ENCODE data around the gene ARG2. TPM values are rescaled to one million over a fixed set of nuclear protein-coding genes. Genes with fewer than 3 reads are reported as not detected.

The ARG2 gene
- polyA plus RNA-seq, 3 donors = 0.13 to 0.46 (median 0.33) TPM

- Histone ChIP-seq H3K36me3 (replicated peaks in 1 of 2; ENCODE audit: control insufficient read depth in 1 of 2, insufficient read depth in 2 of 2, low read length in 2 of 2) (peaks cover 15 to 24% of the 10 kb centered on the region in 2 donors), H3K4me1 (ENCODE audit: control insufficient read depth in 1 of 2, insufficient read depth in 2 of 2, low read length in 2 of 2) (peaks cover 20 to 33% of the 10 kb centered on the region in 2 donors), H3K79me2 (ENCODE audit: insufficient read depth, low read length) (peaks cover 15% of the 10 kb centered on the region), H3K27ac (ENCODE audit: low read depth in 1 of 2, low read length in 2 of 2) (peak within 1 kb of the TSS; percentile 5 to 68), H3K9ac (ENCODE audit: insufficient read depth, low read length, poor library complexity, severe bottlenecking) (peak within 1 kb of the TSS; percentile 65), H2AFZ (ENCODE audit: insufficient read depth, low read depth, low read length, poor library complexity, severe bottlenecking) (peak within 1 kb of the TSS; percentile 84), H3K27me3 (ENCODE audit: control insufficient read depth in 2 of 2, insufficient read depth in 2 of 2, low read length in 2 of 2) (no peaks in the 10 kb centered on the region), H4K20me1 (ENCODE audit: insufficient read depth, low read length) (peaks cover 6% of the 10 kb centered on the region), H3K4me3 (replicated peaks in 1 of 3; ENCODE audit: low read depth in 2 of 3, low read length in 3 of 3) (peak within 1 kb of the TSS; percentile 71 to 85 (median 72)), H3K4me2 (replicated peaks; ENCODE audit: extremely low read depth, low read length, poor library complexity, severe bottlenecking) (peak within 1 kb of the TSS; percentile 90), H3K9me3 (replicated peaks in 1 of 2; ENCODE audit: control insufficient read depth in 1 of 2, insufficient read depth in 1 of 2, low read length in 2 of 2) (no peaks in the 10 kb centered on the region)
- peak; percentile 84 to 87 (median 84) for DNase-seq
- 2% methylated on average over 24 of the region's 25 CpGs for WGBS (ENCODE audit: insufficient coverage)
- peaks cover 28% of the 10 kb centered on the region for H3K4me1 Mint-ChIP-seq
- H3K36me3 Mint-ChIP-seq = peaks cover 19 to 24% of the 10 kb centered on the region in 2 donors
- no peak for TF ChIP-seq CTCF (IDR thresholded peaks at IDR 0.05)
- intact Hi-C loops (cut with micrococcal nuclease) = loop anchor here in 1 of 2 donors (5.0 kb wide), 1 partner anchor 122 kb away; the partner anchor contains the start of genes RAD51B and ZFYVE26
- H3K27ac Mint-ChIP-seq = peak within 1 kb of the TSS; percentile 69 to 93 (median 88)
- H3K27me3 Mint-ChIP-seq (ENCODE audit: low read depth in 3 of 3) = peaks cover 0 to 6% (median 2%) of the 10 kb centered on the region in 3 donors
- H3K9me3 Mint-ChIP-seq = peaks cover 0 to 4% (median 0%) of the 10 kb centered on the region in 7 donors
- peak within 1 kb of the TSS; percentile 94 for H3K4me3 Mint-ChIP-seq
These were observed 75.8 kb downstream of the ARG2 start, which contains the start of gene RDH11 for GRCh38 chr14:67695394-67695949. Gene RDH11 (minus strand): TSS chr14:67695764. CDS start chr14:67695703, 61 bp downstream.

- no peak overlapping the region for H3K4me3 ChIP-seq (replicated peaks in 1 of 3; ENCODE audit: low read depth in 2 of 3, low read length in 3 of 3)
- Mint-ChIP-seq H3K27me3 (ENCODE audit: low read depth in 3 of 3) (peaks cover 0 to 6% (median 2%) of the 10 kb centered on the region in 3 donors), H3K36me3 (peaks cover 5 to 9% of the 10 kb centered on the region in 2 donors), H3K9me3 (peaks cover 0 to 4% (median 0%) of the 10 kb centered on the region in 7 donors), H3K4me1 (peaks cover 35% of the 10 kb centered on the region), H3K4me3 (no peak overlapping the region), H3K27ac (peak overlapping the region in 5 of 7 donors; percentile 18 to 82 (median 60))
- H3K27me3 ChIP-seq (ENCODE audit: control insufficient read depth in 2 of 2, insufficient read depth in 2 of 2, low read length in 2 of 2) = no peaks in the 10 kb centered on the region
- H4K20me1 ChIP-seq (ENCODE audit: insufficient read depth, low read length) = peaks cover 6% of the 10 kb centered on the region
- H2AFZ ChIP-seq (ENCODE audit: insufficient read depth, low read depth, low read length, poor library complexity, severe bottlenecking) = peak overlapping the region; percentile 44
- no peak overlapping the region for H3K4me2 ChIP-seq (replicated peaks; ENCODE audit: extremely low read depth, low read length, poor library complexity, severe bottlenecking)
- H3K9me3 ChIP-seq (replicated peaks in 1 of 2; ENCODE audit: control insufficient read depth in 1 of 2, insufficient read depth in 1 of 2, low read length in 2 of 2) = no peaks in the 10 kb centered on the region
- no peak for TF ChIP-seq CTCF (IDR thresholded peaks at IDR 0.05)
- no peak for DNase-seq
- intact Hi-C loops (cut with micrococcal nuclease) = loop anchor here in 1 of 2 donors (5.0 kb wide), 1 partner anchor 120 kb away; the partner anchor contains the start of genes RAD51B and ZFYVE26
- H3K27ac ChIP-seq (ENCODE audit: low read depth in 1 of 2, low read length in 2 of 2) = no peak overlapping the region
- 22% methylated on average over 1 of the region's 4 CpGs for WGBS (ENCODE audit: insufficient coverage)
- H3K9ac ChIP-seq (ENCODE audit: insufficient read depth, low read length, poor library complexity, severe bottlenecking) = no peak overlapping the region
- H3K4me1 ChIP-seq (ENCODE audit: control insufficient read depth in 1 of 2, insufficient read depth in 2 of 2, low read length in 2 of 2) = peaks cover 33 to 46% of the 10 kb centered on the region in 2 donors
- H3K79me2 ChIP-seq (ENCODE audit: insufficient read depth, low read length) = peaks cover 15% of the 10 kb centered on the region
- peaks cover under 1 to 9% of the 10 kb centered on the region in 2 donors for H3K36me3 ChIP-seq (replicated peaks in 1 of 2; ENCODE audit: control insufficient read depth in 1 of 2, insufficient read depth in 2 of 2, low read length in 2 of 2)
These were observed 77.3 kb downstream of the ARG2 start for GRCh38 chr14:67697006-67697405.
